ENCODE results near the gene SMARCD1. TPM values are rescaled to one million over a fixed set of nuclear protein-coding genes. Genes with fewer than 3 reads are reported as not detected.
"Not testable (repeated sequence)": the region's sequence is repeated elsewhere in the genome, so short reads cannot be mapped to it uniquely, and the experiment has no call there.

Gene SMARCD1
- total and polyA plus RNA-seq, 10 donors, result 17.4 to 85.7 (median 52.6) TPM

DNA sequence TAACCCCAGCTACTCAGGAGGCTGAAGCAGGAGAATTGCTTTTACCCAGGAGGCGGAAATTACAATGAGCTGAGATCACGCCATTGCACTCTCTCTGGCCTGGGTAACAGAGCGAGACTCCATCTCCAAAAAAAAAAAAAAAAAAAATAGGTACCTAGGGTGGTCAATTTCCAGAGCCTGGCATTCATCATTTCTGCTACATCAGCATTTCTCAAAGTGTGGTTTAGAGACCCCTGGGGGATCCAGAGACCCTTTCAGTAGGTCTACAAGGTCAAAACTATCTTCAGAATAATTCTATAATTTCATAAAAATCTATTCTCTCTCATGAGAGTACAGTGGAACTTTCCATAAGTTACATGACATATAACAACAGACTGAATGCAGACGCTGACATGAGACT, 62.1 kb downstream of the SMARCD1 start:
- intact Hi-C loops (cut with DNase I; ENCODE audit: low total_unique reads), result no loop called here
- 97 to 99% (median 98%) methylated on average over 4 of the region's 4 CpGs for WGBS, 5 donors
- TF ChIP-seq POLR2A (IDR thresholded peaks at IDR 0.05) (no peak), POLR2AphosphoS5 (IDR thresholded peaks at IDR 0.05) (no peak)
- TF ChIP-seq, protein P1, sequence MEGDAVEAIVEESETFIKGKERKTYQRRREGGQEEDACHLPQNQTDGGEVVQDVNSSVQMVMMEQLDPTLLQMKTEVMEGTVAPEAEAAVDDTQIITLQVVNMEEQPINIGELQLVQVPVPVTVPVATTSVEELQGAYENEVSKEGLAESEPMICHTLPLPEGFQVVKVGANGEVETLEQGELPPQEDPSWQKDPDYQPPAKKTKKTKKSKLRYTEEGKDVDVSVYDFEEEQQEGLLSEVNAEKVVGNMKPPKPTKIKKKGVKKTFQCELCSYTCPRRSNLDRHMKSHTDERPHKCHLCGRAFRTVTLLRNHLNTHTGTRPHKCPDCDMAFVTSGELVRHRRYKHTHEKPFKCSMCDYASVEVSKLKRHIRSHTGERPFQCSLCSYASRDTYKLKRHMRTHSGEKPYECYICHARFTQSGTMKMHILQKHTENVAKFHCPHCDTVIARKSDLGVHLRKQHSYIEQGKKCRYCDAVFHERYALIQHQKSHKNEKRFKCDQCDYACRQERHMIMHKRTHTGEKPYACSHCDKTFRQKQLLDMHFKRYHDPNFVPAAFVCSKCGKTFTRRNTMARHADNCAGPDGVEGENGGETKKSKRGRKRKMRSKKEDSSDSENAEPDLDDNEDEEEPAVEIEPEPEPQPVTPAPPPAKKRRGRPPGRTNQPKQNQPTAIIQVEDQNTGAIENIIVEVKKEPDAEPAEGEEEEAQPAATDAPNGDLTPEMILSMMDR (IDR thresholded peaks at IDR 0.05 in 8 of 11, conservative IDR thresholded peaks at IDR 0.05 in 3 of 11), result no peak
- H3K36me3 ChIP-seq, result peaks cover 0 to 35% (median 6%) of the 10 kb centered on the region in 6 donors
- H3K4me3 ChIP-seq, result no peak overlapping the region
- peaks cover 2 to 16% (median 9%) of the 10 kb centered on the region in 6 donors for H3K4me1 ChIP-seq
- H3K27ac ChIP-seq, result no peak overlapping the region
- DNase-seq, result no peak
- no peaks in the 10 kb centered on the region for H3K9me3 ChIP-seq
- H3K27me3 ChIP-seq (replicated peaks in 1 of 7), result no peaks in the 10 kb centered on the region

DNA sequence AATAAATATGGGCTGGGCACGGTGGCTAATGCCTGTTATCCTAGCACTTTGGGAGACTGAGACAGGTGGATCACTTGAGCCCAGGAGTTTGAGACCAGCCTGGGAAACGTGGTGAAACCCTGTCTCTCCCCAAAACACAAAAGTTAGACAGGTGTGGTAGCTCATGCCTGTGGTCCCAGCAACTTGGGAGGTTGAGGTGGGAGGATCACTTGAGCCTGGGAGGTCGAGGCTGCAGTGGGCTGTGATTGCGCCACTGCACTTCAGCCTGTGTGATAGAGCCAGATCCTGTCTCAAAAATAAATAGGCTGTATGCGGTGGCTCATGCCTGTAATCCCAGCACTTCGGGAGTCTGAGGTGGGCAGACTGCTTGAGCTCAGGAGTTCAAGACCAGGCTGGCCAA, 62.9 kb downstream of the SMARCD1 start:
- H3K9me3 ChIP-seq; intact Hi-C loops (cut with DNase I; ENCODE audit: low total_unique reads); H3K4me3 ChIP-seq; DNase-seq; H3K27ac ChIP-seq; H3K27me3 ChIP-seq (replicated peaks in 1 of 7): not testable (repeated sequence)
- H3K4me1 ChIP-seq, result peaks cover 2 to 16% (median 9%) of the 10 kb centered on the region in 6 donors
- H3K36me3 ChIP-seq, result peaks cover 0 to 27% (median 2%) of the 10 kb centered on the region in 6 donors
- WGBS, 5 donors, result 87 to 94% (median 91%) methylated on average over 6 of the region's 6 CpGs

DNA sequence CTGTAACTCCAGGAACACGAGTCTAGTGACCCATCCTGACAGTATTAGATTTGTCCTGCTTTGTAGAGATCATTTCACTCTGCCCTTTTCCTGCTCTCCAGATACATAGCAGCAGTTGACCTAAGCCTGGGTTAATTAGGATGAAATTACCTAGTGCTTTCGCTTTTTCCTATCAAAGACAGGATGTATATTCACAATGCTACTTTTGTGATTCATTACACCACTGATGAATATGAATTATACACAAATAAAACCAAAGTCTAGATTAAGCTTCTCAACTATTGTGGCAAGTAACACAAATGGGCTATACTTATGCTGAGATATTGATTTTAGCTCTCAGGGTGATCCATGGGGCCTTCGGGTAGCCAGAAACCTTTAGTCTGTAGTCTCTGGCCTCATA, 64.2 kb downstream of the SMARCD1 start:
- WGBS, 5 donors, result 67 to 79% (median 72%) methylated on average over 3 of the region's 3 CpGs
- Histone ChIP-seq H3K4me1 (peaks cover 2 to 26% (median 9%) of the 10 kb centered on the region in 6 donors), H3K9me3 (no peaks in the 10 kb centered on the region), H3K4me3 (no peak overlapping the region), H3K27me3 (replicated peaks in 1 of 7) (no peaks in the 10 kb centered on the region), H3K36me3 (peaks cover 0 to 26% (median 0%) of the 10 kb centered on the region in 6 donors), H3K27ac (no peak overlapping the region)
- intact Hi-C loops (cut with DNase I; ENCODE audit: low total_unique reads), result no loop called here
- no peak for DNase-seq
- TF ChIP-seq, protein P1 (IDR thresholded peaks at IDR 0.05 in 8 of 11, conservative IDR thresholded peaks at IDR 0.05 in 3 of 11), result no peak
- TF ChIP-seq POLR2A (IDR thresholded peaks at IDR 0.05) (no peak), POLR2AphosphoS5 (IDR thresholded peaks at IDR 0.05) (no peak)

Other genes with a start within 250 kb of the SMARCD1 start
- gene BCDIN3D, start 242.2 kb upstream of the SMARCD1 start, total RNA-seq, result 1 to 10 TPM; 4.8 to 7.4 (median 5.3) TPM
- 1 to 10 TPM; 3.3 to 5.1 (median 4.6) TPM for gene BCDIN3D, start 242.2 kb upstream of the SMARCD1 start, polyA plus RNA-seq
- gene FAIM2, start 181.4 kb upstream of the SMARCD1 start, total RNA-seq, result 1 to 10 TPM in 4 of 7 donors, under 1 TPM in 2, not detected in 1; 0.09 to 3.2 (median 1.7) TPM
- under 1 TPM; 0.04 to 0.19 (median 0.17) TPM for gene FAIM2, start 181.4 kb upstream of the SMARCD1 start, polyA plus RNA-seq
- gene AQP2, start 134.6 kb upstream of the SMARCD1 start, total RNA-seq, result not detected
- not detected for gene AQP2, start 134.6 kb upstream of the SMARCD1 start, polyA plus RNA-seq
- gene AQP5, start 123.5 kb upstream of the SMARCD1 start, total RNA-seq, result under 1 TPM in 3 of 7 donors, not detected in 4; 0.26 to 0.46 (median 0.30) TPM
- under 1 TPM in 2 of 3 donors, not detected in 1; 0.05 to 0.45 TPM for gene AQP5, start 123.5 kb upstream of the SMARCD1 start, polyA plus RNA-seq
- under 1 TPM in 1 of 7 donors, not detected in 6; 0.36 TPM for gene AQP6, start 112.4 kb upstream of the SMARCD1 start, total RNA-seq
- under 1 TPM in 1 of 3 donors, not detected in 2; 0.03 TPM for gene AQP6, start 112.4 kb upstream of the SMARCD1 start, polyA plus RNA-seq
- gene RACGAP1, start 59.8 kb upstream of the SMARCD1 start, total RNA-seq, result 10 to 100 TPM in 4 of 7 donors, 1 to 10 TPM in 3; 8.1 to 21.1 (median 11.3) TPM
- gene RACGAP1, start 59.8 kb upstream of the SMARCD1 start, polyA plus RNA-seq, result 1 to 10 TPM; 3.4 to 6.9 (median 5.8) TPM
- gene ASIC1, start 27.7 kb upstream of the SMARCD1 start, total RNA-seq, result 1 to 10 TPM in 2 of 7 donors, under 1 TPM in 5; 0.26 to 1.3 (median 0.54) TPM
- gene ASIC1, start 27.7 kb upstream of the SMARCD1 start, polyA plus RNA-seq, result under 1 TPM; 0.16 to 0.33 (median 0.22) TPM
- under 1 TPM in 6 of 7 donors, not detected in 1; 0.13 to 0.79 (median 0.45) TPM for gene GPD1, start 18.7 kb downstream of the SMARCD1 start, total RNA-seq
- gene GPD1, start 18.7 kb downstream of the SMARCD1 start, polyA plus RNA-seq, result under 1 TPM; 0.44 to 0.72 (median 0.48) TPM
- 10 to 100 TPM; 45.9 to 68.2 (median 52.7) TPM for gene COX14, start 26.9 kb downstream of the SMARCD1 start, total RNA-seq
- gene COX14, start 26.9 kb downstream of the SMARCD1 start, polyA plus RNA-seq, result 100 to 1,000 TPM in 1 of 3 donors, 10 to 100 TPM in 2; 75.5 to 116 (median 81.9) TPM
- gene CERS5, start 82.0 kb downstream of the SMARCD1 start, total RNA-seq, result 10 to 100 TPM; 21.8 to 55.9 (median 41.3) TPM
- gene CERS5, start 82.0 kb downstream of the SMARCD1 start, polyA plus RNA-seq, result 10 to 100 TPM; 40.3 to 90.8 (median 58.1) TPM
- gene LIMA1, start 198.2 kb downstream of the SMARCD1 start, total RNA-seq, result 100 to 1,000 TPM in 1 of 7 donors, 10 to 100 TPM in 6; 59.5 to 102 (median 64.3) TPM
- gene LIMA1, start 198.2 kb downstream of the SMARCD1 start, polyA plus RNA-seq, result 10 to 100 TPM; 15.3 to 45.1 (median 22.7) TPM